IPS-NIHi7 (cell line): Measurements from ENCODE around the gene TNFRSF14.

Experiments used
- DNase-seq: peaks from one replicate; pipeline ENCODE4 v3.0.0; 2012; ENCODE audit warnings: mixed read lengths; ENCODE audit errors: extremely low spot score

The TNFRSF14 gene

GRCh38 chr1:2586154-2587070 is 30.2 kb downstream of the TNFRSF14 start, which contains the start of gene PRXL2B:
Gene PRXL2B (plus strand): TSS chr1:2586777. CDS start chr1:2586886, 109 bp downstream.
- DNase-seq = peak; percentile 98

DNA sequence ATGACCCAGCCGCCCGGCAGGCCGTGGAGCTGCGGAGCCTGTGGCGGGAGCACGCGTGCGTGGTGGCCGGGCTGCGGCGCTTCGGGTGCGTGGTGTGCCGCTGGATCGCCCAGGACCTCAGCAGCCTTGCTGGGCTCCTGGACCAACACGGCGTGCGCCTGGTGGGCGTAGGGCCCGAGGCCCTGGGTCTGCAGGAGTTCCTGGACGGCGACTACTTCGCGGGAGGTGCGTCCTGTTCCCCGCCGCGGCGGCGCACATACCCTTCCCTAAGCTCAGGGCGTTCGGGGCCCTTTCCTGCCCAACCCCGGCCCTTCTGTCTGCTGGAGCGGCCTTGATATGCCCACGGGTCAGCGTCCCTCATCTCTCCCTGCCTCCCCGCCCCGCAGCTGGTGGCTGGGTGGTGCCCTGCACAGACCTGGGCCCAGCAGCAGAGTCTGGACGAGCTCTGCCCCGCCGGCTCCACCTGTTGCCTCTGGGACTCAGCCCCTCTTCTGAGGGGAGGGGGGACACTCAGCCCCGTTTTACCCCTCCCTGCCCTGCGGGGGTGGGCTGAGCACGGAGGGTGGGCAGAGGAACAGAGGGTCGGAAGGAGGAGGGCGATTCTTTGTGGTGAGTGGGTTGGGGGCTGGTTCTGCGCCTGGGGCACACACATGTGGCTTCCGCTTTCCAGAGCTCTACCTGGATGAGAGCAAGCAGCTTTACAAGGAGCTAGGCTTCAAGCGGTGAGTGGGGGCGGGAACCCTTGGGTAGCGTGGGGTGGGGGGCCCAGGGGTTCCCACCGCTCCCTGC is 31.1 kb downstream of the TNFRSF14 start:
- peak; percentile 68 for DNase-seq

- no peak for DNase-seq
These were observed 31.8 kb downstream of the TNFRSF14 start for GRCh38 chr1:2587860-2588571.

- no peak for DNase-seq
These were observed 32.7 kb downstream of the TNFRSF14 start for GRCh38 chr1:2588661-2589430.

GRCh38 chr1:2589431-2590232 is 33.5 kb downstream of the TNFRSF14 start:
- DNase-seq = no peak

GRCh38 chr1:2590233-2591141 is 34.3 kb downstream of the TNFRSF14 start:
- DNase-seq = no peak

GRCh38 chr1:2591233-2591580 is 35.0 kb downstream of the TNFRSF14 start:
- no peak for DNase-seq

- no peak for DNase-seq
These were observed 35.5 kb downstream of the TNFRSF14 start for GRCh38 chr1:2591581-2592261.

DNA sequence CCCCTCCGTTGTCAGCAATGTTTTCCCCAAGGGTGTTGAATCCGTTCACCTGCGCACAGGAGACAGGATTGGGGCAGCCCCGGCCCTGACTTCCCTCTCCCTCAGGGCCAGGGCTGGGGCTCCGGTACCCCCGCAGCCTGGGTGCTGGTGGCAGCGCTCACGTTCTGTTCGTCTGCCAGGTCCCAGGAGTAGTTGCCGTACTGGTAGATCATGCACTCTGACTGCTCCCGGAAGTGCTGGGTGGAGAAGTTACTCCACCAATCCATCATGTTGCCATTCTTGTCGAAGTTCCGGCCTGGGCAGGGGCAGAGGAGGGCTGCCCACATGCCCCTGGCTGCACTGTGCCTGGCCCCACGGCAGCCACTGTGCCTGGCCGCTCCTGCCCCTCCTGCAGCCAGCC is 36.5 kb downstream of the TNFRSF14 start:
- no peak for DNase-seq

- no peak for DNase-seq
These were observed 37.2 kb downstream of the TNFRSF14 start for GRCh38 chr1:2593251-2593878.

- DNase-seq = no peak
These were observed 38.0 kb downstream of the TNFRSF14 start for GRCh38 chr1:2594001-2594640.

DNA sequence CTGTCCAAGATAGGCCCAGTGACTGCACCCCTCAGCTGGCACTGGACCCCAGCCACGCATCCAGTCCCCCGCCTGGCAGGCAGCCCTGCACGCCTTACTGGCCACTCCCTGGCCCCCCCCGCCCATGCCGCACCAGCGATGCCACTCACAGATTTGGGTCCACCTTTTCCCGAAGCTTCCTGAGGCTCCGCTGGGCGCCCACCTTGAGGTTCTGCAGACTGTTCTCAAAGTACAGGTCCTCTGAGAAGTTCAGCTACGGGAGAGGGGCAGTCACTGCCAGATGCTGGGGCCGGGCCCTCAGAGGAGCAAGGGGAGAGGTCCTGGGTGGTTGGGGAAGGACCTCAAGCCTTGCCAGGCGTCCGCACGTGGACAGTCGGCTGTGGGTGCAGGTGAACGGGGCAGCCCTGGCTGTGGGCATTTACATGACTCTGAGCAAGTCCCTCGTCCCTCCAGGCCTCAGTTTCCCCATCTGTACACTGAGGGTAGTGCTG is 38.5 kb downstream of the TNFRSF14 start:
- no peak for DNase-seq

DNA sequence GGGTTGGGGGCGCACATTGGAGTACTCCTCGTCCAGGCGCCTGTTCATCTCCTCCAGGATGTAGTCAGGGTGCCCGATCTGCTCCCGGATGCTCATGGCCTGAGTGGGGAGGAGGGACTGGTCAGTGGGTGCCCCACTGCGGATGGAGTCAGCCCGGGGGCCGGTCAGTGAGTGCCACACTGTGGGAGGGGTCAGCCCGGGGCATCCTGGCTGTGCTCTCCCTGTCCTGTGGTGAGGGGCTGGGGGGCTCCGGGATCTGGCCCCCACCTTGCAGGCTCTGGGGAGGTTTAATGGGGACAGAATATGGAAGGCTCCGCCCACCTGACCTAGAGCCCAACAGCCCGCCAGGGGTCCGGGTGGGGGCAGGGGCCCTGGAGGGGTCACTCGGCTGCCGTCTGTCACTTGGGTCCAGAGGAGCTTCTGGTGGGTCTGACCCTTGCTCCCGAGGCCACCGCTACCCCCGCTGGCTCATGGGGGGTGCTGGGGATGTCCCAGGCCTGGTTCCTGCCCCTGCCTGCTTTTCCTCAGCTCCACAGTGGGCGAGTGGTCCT is 39.2 kb downstream of the TNFRSF14 start:
- no peak for DNase-seq

DNA sequence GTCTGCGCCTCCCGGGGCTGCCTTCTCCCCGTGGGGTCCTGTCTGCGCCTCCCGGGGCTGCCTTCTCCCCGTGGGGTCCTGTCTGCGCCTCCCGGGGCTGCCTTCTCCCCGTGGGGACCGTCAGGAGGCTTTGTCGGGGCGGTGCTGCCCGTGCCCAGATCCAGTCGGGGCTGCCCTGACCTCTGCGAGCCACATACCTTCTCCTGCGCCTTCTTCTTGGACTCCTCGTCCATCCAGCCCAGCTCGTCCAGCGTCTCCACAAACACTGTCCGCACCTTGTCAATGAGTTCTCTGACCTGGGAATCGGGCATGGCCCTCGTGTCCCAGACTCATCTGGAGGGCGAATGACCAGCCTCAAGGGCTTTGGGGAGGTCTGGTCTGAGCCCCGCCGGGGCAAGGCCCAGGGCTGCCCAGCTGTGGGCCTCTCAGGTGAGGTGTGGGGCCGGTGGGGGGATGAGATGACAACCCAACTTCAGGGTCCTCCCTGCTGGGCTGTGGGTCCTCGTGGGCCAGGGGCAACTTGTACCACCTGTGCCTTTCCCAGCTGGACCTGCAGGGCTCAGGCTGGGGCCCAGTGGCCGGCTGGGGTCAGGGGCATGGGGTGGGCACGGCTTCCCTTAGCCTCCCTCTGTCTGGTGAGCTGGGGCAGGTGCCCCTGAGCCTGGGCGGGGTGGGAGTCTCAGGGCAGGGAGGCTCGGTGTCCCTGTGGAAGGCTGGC is 39.8 kb downstream of the TNFRSF14 start:
- no peak for DNase-seq

GRCh38 chr1:2596530-2597333 is 40.6 kb downstream of the TNFRSF14 start:
- no peak for DNase-seq
